ENCODE measurements around the gene NFATC2.

DNA sequence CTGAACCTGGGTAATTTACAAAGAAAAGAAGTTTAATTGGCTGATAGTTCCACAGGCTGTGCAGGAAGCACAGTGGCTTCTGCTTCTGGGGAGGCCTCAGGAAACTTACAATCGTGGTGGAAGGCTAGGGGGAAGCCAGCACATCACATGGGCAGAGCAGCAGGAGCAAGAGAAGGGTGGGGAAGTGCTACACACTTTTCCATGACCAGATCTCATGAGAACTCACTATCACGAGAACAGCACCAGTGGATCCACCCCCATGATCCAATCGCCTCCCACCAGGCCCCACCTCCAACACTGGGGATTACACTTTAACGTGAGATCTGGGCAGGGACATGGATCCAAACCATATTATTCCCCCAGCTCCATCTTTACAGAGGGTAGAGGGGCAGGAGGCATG is 166.4 kb downstream of the NFATC2 start:
- TF ChIP-seq CTCF (IDR thresholded peaks at IDR 0.05), result no peak
- TF ChIP-seq POLR2A (IDR thresholded peaks at IDR 0.05), result no peak
- TF ChIP-seq EP300 (IDR thresholded peaks at IDR 0.05), result no peak
- no peak for TF ChIP-seq POLR2AphosphoS5 (IDR thresholded peaks at IDR 0.05)
